K562 (cell line): ENCODE measurements around the gene MBOAT2. TPM values are rescaled to one million over a fixed set of nuclear protein-coding genes. Genes with fewer than 3 reads are reported as not detected.

Experiments
- ATAC-seq: fragments of 200-7000 bp; cut with Tn5 transposase; 3 replicates; pipeline ENCODE4 v1.9.1; 2020; ENCODE audit warnings: moderate library complexity
- BruUV-seq: library from RNA; stranded (reverse); fragments of 400-500 nt; replicated peaks from 2 replicates; lab custom pipeline; 2021; lab: Mats Ljungman, UMichigan
- CTCF ChIA-PET: fragments of 300-600 bp; formaldehyde crosslinking; extraction: SDS; loops from one replicate; lab custom pipeline; 2021; ENCODE audit warnings: low intra/inter-chr PET ratio; lab: Yijun Ruan, JAX
- POLR2A ChIA-PET: fragments of 300-600, 350-650 bp; sonication (Branson Sonifier 250); formaldehyde crosslinking; extraction: SDS; loops from one replicate; lab custom pipeline; 2021; ENCODE audit warnings: antibody characterized with exemption, inconsistent platforms; lab: Yijun Ruan, JAX
- DNase-seq, 4 experiments: peaks; one replicate each; pipeline versions ENCODE4 v3.0.0 to v3.0.0-alpha.2; 2011 to 2018; ENCODE audit warnings: low spot score in 3 of 4, mixed read lengths in 3 of 4; ENCODE audit errors: extremely low read depth in 1 of 4
- FAIRE-seq: peaks from 2 replicates; lab custom pipeline; 2011; peaks lifted over from hg19 to GRCh38; lab: Jason Lieb, UNC
- H2AFZ ChIP-seq: 2 replicates; pipeline ENCODE4 v1.6.0; 2011; ENCODE audit warnings: low read depth, low read length, control low read depth, inconsistent platforms
- H3K27ac ChIP-seq: fragments of 200-600 bp; 3 replicates; pipeline ENCODE4 v1.8.0; 2011; ENCODE audit warnings: low read depth, mild to moderate bottlenecking, control low read depth, inconsistent platforms, low read length, moderate library complexity, mixed read lengths; ENCODE audit errors: extremely low read depth
- H3K27me3 ChIP-seq, 2 experiments: fragments of 300-600 bp in 1 of 2; 2 replicates in 1 of 2; 3 replicates in 1 of 2; pipeline versions ENCODE4 v1.6.0 to v1.8.0; 2011; ENCODE audit warnings: inconsistent platforms in 2 of 2, low read length in 2 of 2, mild to moderate bottlenecking in 1 of 2, mixed read lengths in 1 of 2, moderate library complexity in 1 of 2; ENCODE audit not compliant: control insufficient read depth in 2 of 2, insufficient read depth in 2 of 2
- H3K36me3 ChIP-seq: fragments of 300-600 bp; 3 replicates; pipeline ENCODE4 v1.8.0; 2011; ENCODE audit warnings: mild to moderate bottlenecking, low read length, inconsistent platforms; ENCODE audit not compliant: control insufficient read depth, insufficient read depth
- H3K4me1 ChIP-seq, 2 experiments: fragments of 200-600 bp in 1 of 2; replicated peaks in 1 of 2; 2 replicates in 1 of 2; 3 replicates in 1 of 2; pipeline versions ENCODE4 v1.5.1 to v1.8.0; 2011; ENCODE audit warnings: inconsistent platforms in 2 of 2, low read length in 2 of 2, mild to moderate bottlenecking in 1 of 2, mixed read lengths in 1 of 2, moderate library complexity in 1 of 2; ENCODE audit not compliant: control insufficient read depth in 2 of 2, insufficient read depth in 2 of 2
- H3K4me2 ChIP-seq: 2 replicates; pipeline ENCODE4 v1.6.1; 2011; ENCODE audit warnings: low read length, control low read depth, inconsistent platforms, mixed read lengths; ENCODE audit not compliant: insufficient read depth
- H3K4me3 ChIP-seq: fragments of 200-600 bp; sonication (generic), shearing (Covaris generic); 2 replicates; pipeline ENCODE4 v1.5.1; 2016; ENCODE audit warnings: control low read depth, inconsistent platforms
- H3K79me2 ChIP-seq: fragments of 200-600 bp; 3 replicates; pipeline ENCODE4 v1.8.0; 2011; ENCODE audit warnings: low read length, inconsistent platforms; ENCODE audit not compliant: control insufficient read depth, insufficient read depth
- H3K9ac ChIP-seq, 2 experiments: 2 replicates each; pipeline versions ENCODE4 v1.6.0 to v1.6.1; 2011; ENCODE audit warnings: low read depth in 2 of 2, low read length in 2 of 2, control low read depth in 1 of 2, inconsistent platforms in 1 of 2, mild to moderate bottlenecking in 1 of 2, mixed read lengths in 1 of 2; ENCODE audit not compliant: insufficient read depth in 1 of 2
- H3K9me1 ChIP-seq: one replicate; pipeline ENCODE4 v1.6.0; 2011; ENCODE audit warnings: inconsistent platforms, mild to moderate bottlenecking, low read length, moderate library complexity; ENCODE audit not compliant: control insufficient read depth, insufficient read depth
- H3K9me3 ChIP-seq: replicated peaks from 2 replicates; pipeline ENCODE4 v1.5.1; 2011; ENCODE audit warnings: low read depth, low read length, inconsistent platforms; ENCODE audit not compliant: control insufficient read depth, insufficient read depth
- H4K20me1 ChIP-seq: replicated peaks from 2 replicates; pipeline ENCODE4 v1.6.1; 2011; ENCODE audit warnings: low read length, inconsistent platforms, mixed read lengths; ENCODE audit not compliant: control insufficient read depth, insufficient read depth
- ARID1B ChIP-seq: fragments of 450-650 bp; IDR thresholded peaks from 2 replicates; pipeline ENCODE4 v1.6.1; 2016; ENCODE audit warnings: antibody characterized with exemption, mild to moderate bottlenecking, inconsistent platforms
- ATF3 ChIP-seq, 2 experiments: fragments of 450-650 bp in 1 of 2; sonication (generic) in 1 of 2; formaldehyde crosslinking in 1 of 2; IDR thresholded peaks in 1 of 2; conservative IDR thresholded peaks in 1 of 2; 2 replicates each; pipeline versions ENCODE4 v1.6.1 to v1.8.1; 2016 to 2023; ENCODE audit warnings: mild to moderate bottlenecking in 2 of 2, moderate library complexity in 2 of 2, inconsistent platforms in 1 of 2, missing genetic modification reagents in 1 of 2
- BCOR ChIP-seq: fragments of 450-650 bp; IDR thresholded peaks from 2 replicates; pipeline ENCODE4 v1.6.1; 2016
- BHLHE40 ChIP-seq: IDR thresholded peaks from 2 replicates; pipeline ENCODE4 v1.6.1; 2011; ENCODE audit warnings: low read length, improper control_type of control experiment
- CBFA2T2 ChIP-seq: fragments of 450-650 bp; conservative IDR thresholded peaks from 2 replicates; pipeline ENCODE4 v1.6.1; 2017; ENCODE audit warnings: mild to moderate bottlenecking
- CBFA2T3 ChIP-seq: fragments of 450-650 bp; IDR thresholded peaks from 2 replicates; pipeline ENCODE4 v1.6.1; 2017
- E2F4 ChIP-seq: sonication (generic); formaldehyde crosslinking; IDR thresholded peaks from 2 replicates; pipeline ENCODE4 v1.8.0; 2022; ENCODE audit warnings: mild to moderate bottlenecking, low read depth, missing genetic modification reagents
- FOXA3 ChIP-seq, 2 experiments: fragments of 450-650 bp in 1 of 2; sonication (generic) in 1 of 2; formaldehyde crosslinking; IDR thresholded peaks in 1 of 2; conservative IDR thresholded peaks in 1 of 2; 2 replicates each; pipeline versions ENCODE4 v1.4.0 to v1.8.0; 2020 to 2022; ENCODE audit warnings: mild to moderate bottlenecking in 2 of 2, missing genetic modification reagents in 1 of 2
- KAT2B ChIP-seq: IDR thresholded peaks from one replicate; pipeline ENCODE4 v1.6.1; 2012; ENCODE audit warnings: low read depth, mild to moderate bottlenecking, control low read depth, inconsistent platforms, low read length, moderate library complexity
- SIRT6 ChIP-seq: IDR thresholded peaks from one replicate; pipeline ENCODE4 v1.6.1; 2012; ENCODE audit warnings: low read depth, mild to moderate bottlenecking, control low read depth, inconsistent platforms, low read length, moderate library complexity
- SMARCC2 ChIP-seq: fragments of 450-650 bp; IDR thresholded peaks from 2 replicates; pipeline ENCODE4 v1.6.1; 2017; ENCODE audit warnings: antibody characterized with exemption, moderate library complexity, mild to moderate bottlenecking, low read depth
- SOX6 ChIP-seq: fragments of 450-650 bp; IDR thresholded peaks from 2 replicates; pipeline ENCODE4 v1.6.1; 2014; ENCODE audit warnings: mild to moderate bottlenecking
- TAL1 ChIP-seq: fragments of 450-650 bp; IDR thresholded peaks from 2 replicates; pipeline ENCODE4 v1.6.1; 2016; ENCODE audit warnings: mild to moderate bottlenecking
- TFE3 ChIP-seq: fragments of 450-650 bp; formaldehyde crosslinking; IDR thresholded peaks from 2 replicates; pipeline ENCODE4 v1.4.0; 2020; ENCODE audit warnings: mild to moderate bottlenecking, mixed read lengths
- THAP7 ChIP-seq: fragments of 250-450 bp; sonication (Bioruptor Pico); IDR thresholded peaks from 2 replicates; pipeline ENCODE4 v1.5.0; 2021
- THRA ChIP-seq: fragments of 450-650 bp; IDR thresholded peaks from 2 replicates; pipeline ENCODE4 v1.6.1; 2017; ENCODE audit warnings: mild to moderate bottlenecking, moderate library complexity
- ZNF253 ChIP-seq: fragments of 250-450 bp; sonication (Bioruptor Pico); conservative IDR thresholded peaks from 2 replicates; pipeline ENCODE4 v1.6.1; 2021; ENCODE audit warnings: mild to moderate bottlenecking
- WGBS: fragments of 100-300 bp; shearing (Covaris generic); methylation state at CpG from one replicate; pipeline ENCODE4 v1.1.6; 2016; ENCODE audit warnings: low coverage, mixed read lengths; ENCODE audit not compliant: insufficient coverage; ENCODE audit errors: missing lambda C conversion rate; 5-methylcytosine and 5-hydroxymethylcytosine counted together
- in situ Hi-C: fragments of 300-500 bp; cut with MboI; formaldehyde crosslinking; loops from 4 replicates; pipeline ENCODE4 v1.15.0; 2018; ENCODE audit warnings: inconsistent platforms, mixed read lengths
- intact Hi-C: fragments of 100-400 bp; cut with micrococcal nuclease; formaldehyde crosslinking; loops from 2 replicates; pipeline ENCODE4 v1.14.2; 2022
- polyA plus RNA-seq, 8 experiments: library from polyadenylated mRNA; depleted of rRNA in 4 of 8; stranded (reverse) in 5 of 8; unstranded in 3 of 8; fragments of >200 nt; fragmentation: Nextera tagmentation in 2 of 8; fragmentation: Illumina TruSeq in 1 of 8; extraction: Ambion mirVana in 2 of 8; extraction: Trizol in 1 of 8; gene quantifications; 2 replicates each; pipeline versions ENCODE4 v1.2.1 to v1.2.3, GENCODE V29; 2011 to 2014; ENCODE audit warnings: inconsistent platforms in 1 of 8, missing spikeins in 1 of 8
- total RNA-seq, 7 experiments: library from RNA; depleted of rRNA in 6 of 7; stranded (reverse); fragments of >200 nt in 6 of 7; fragmentation: Illumina TruSeq in 2 of 7; extraction: Trizol in 2 of 7; gene quantifications; 2 replicates each; pipeline versions ENCODE4 v1.2.1 to v1.2.3, GENCODE V29; 2011 to 2021; ENCODE audit warnings: low replicate concordance in 1 of 7

MBOAT2 gene
- total and polyA plus RNA-seq, 9 of the 15 experiments (the other 6 are each of a cell fraction or from before 2014, with no cell fraction given), result 8.4 to 122 (median 27.6) TPM

- no peak overlapping the region for H3K4me3 ChIP-seq
- POLR2A ChIA-PET, result interaction anchor here (0.8 kb wide), 1 partner anchor 605 kb away, joined by 3 read pairs; the partner anchor contains the start of gene YWHAQ
- WGBS, result 5% methylated on average over 4 of the region's 4 CpGs
- CTCF ChIA-PET, result no interaction called here
- BruUV-seq, result no TSS peak
- intact Hi-C loops (no loop called here), in situ Hi-C loops (no loop called here)
- H3K4me2 ChIP-seq, result no peak overlapping the region
- H3K27ac ChIP-seq, result no peak overlapping the region
- H3K27me3 ChIP-seq, result no peaks in the 10 kb centered on the region
- peak; percentile 33; the same call in 2 of the 3 replicates for ATAC-seq
- no peak for FAIRE-seq
- H2AFZ ChIP-seq, result no peak overlapping the region
- H3K9ac ChIP-seq, result no peak overlapping the region
- H3K36me3 ChIP-seq, result no peaks in the 10 kb centered on the region
- DNase-seq, result no peak
- H3K9me3 ChIP-seq, result no peaks in the 10 kb centered on the region
- H4K20me1 ChIP-seq, result no peaks in the 10 kb centered on the region
- no peaks in the 10 kb centered on the region for H3K9me1 ChIP-seq
- no peaks in the 10 kb centered on the region for H3K4me1 ChIP-seq
- H3K79me2 ChIP-seq, result no peaks in the 10 kb centered on the region
- TF ChIP-seq BHLHE40, result 0 out of 2 replicates have a peak, but pooled peaks have one; percentile 24
- no peak for TF ChIP-seq BCOR
- TF ChIP-seq TAL1, result peak; percentile 17; the same call in 1 of the 2 replicates
- TF ChIP-seq ATF3 (IDR thresholded peaks at IDR 0.05), result no peak
- no peak for TF ChIP-seq ATF3 (CRISPR knock-in tag; conservative IDR thresholded peaks at IDR 0.05)
- TF ChIP-seq ZNF253 (CRISPR knock-in tag), result no peak
- no peak for TF ChIP-seq THRA
- TF ChIP-seq TFE3 (CRISPR knock-in tag), result peak; percentile 31; the same call in 1 of the 2 replicates
- peak; percentile 28; the same call in 1 of the 2 replicates for TF ChIP-seq CBFA2T2
- no peak for TF ChIP-seq E2F4 (CRISPR knock-in tag)
- TF ChIP-seq SIRT6, result no peak
- no peak for TF ChIP-seq KAT2B
- peak; percentile 26; the same call in 1 of the 2 replicates for TF ChIP-seq ARID1B
- TF ChIP-seq FOXA3 (CRISPR knock-in tag; conservative IDR thresholded peaks at IDR 0.05 in 1 of 2, IDR thresholded peaks at IDR 0.05 in 1 of 2), result no peak
- peak; percentile 60 for TF ChIP-seq CBFA2T3
- TF ChIP-seq SMARCC2, result no peak
- peak; percentile 36; the same call in 1 of the 2 replicates for TF ChIP-seq SOX6
- TF ChIP-seq THAP7 (CRISPR knock-in tag), result no peak
Observed at GRCh38 chr2:9025746-9026145, 22.3 kb upstream of the MBOAT2 start.
